Activated naive CD8-positive, alpha-beta T cell (primary cell): ENCODE results near the gene KCNA2.

ENCODE experiments used
- H3K27ac Mint-ChIP-seq: one replicate; pipeline ENCODE4 v1.8.0; 2021; ENCODE audit warnings: mixed read lengths
- H3K27me3 Mint-ChIP-seq: one replicate; pipeline ENCODE4 v1.8.0; 2021; ENCODE audit warnings: mixed read lengths
- H3K36me3 Mint-ChIP-seq: one replicate; pipeline ENCODE4 v1.8.0; 2021; ENCODE audit warnings: mixed read lengths
- H3K4me1 Mint-ChIP-seq: one replicate; pipeline ENCODE4 v1.8.0; 2021; ENCODE audit warnings: low read depth, mixed read lengths
- H3K4me3 Mint-ChIP-seq: one replicate; pipeline ENCODE4 v1.8.0; 2021; ENCODE audit warnings: mild to moderate bottlenecking, mixed read lengths
- H3K9me3 Mint-ChIP-seq: one replicate; pipeline ENCODE4 v1.8.0; 2021; ENCODE audit warnings: low read depth, mixed read lengths

KCNA2 gene

GRCh38 chr1:110605901-110606656, at the start of gene KCNA2:
Gene KCNA2, minus strand, starts transcription at chr1:110606358. Its CDS starts 1,576 bp downstream, at chr1:110604782.
- peak within 1 kb of the TSS; percentile 85 for H3K4me3 Mint-ChIP-seq
- no peak within 1 kb of the TSS for H3K27ac Mint-ChIP-seq
- H3K27me3 Mint-ChIP-seq: peaks cover 13% of the 10 kb centered on the region
- H3K4me1 Mint-ChIP-seq: peaks cover 16% of the 10 kb centered on the region
- H3K9me3 Mint-ChIP-seq: no peaks in the 10 kb centered on the region
- no peaks in the 10 kb centered on the region for H3K36me3 Mint-ChIP-seq

GRCh38 chr1:110650609-110651008, 44.5 kb upstream of the KCNA2 start:
- no peaks in the 10 kb centered on the region for H3K27me3 Mint-ChIP-seq
- no peaks in the 10 kb centered on the region for H3K36me3 Mint-ChIP-seq

GRCh38 chr1:110648417-110648816, 42.3 kb upstream of the KCNA2 start:
- no peaks in the 10 kb centered on the region for H3K27me3 Mint-ChIP-seq
- no peak overlapping the region for H3K27ac Mint-ChIP-seq
- peaks cover 23% of the 10 kb centered on the region for H3K4me1 Mint-ChIP-seq
- H3K36me3 Mint-ChIP-seq: no peaks in the 10 kb centered on the region
- H3K9me3 Mint-ChIP-seq: no peaks in the 10 kb centered on the region
- H3K4me3 Mint-ChIP-seq: no peak overlapping the region

More at GRCh38 chr1:110650609-110651008, 44.5 kb upstream of the KCNA2 start:
- no peak overlapping the region for H3K27ac Mint-ChIP-seq
- H3K9me3 Mint-ChIP-seq: no peaks in the 10 kb centered on the region
- H3K4me3 Mint-ChIP-seq: no peak overlapping the region
- H3K4me1 Mint-ChIP-seq: peaks cover 15% of the 10 kb centered on the region

GRCh38 chr1:110647254-110647891, 41.2 kb upstream of the KCNA2 start:
- H3K27me3 Mint-ChIP-seq: no peaks in the 10 kb centered on the region
- H3K4me1 Mint-ChIP-seq: peaks cover 29% of the 10 kb centered on the region
- H3K36me3 Mint-ChIP-seq: no peaks in the 10 kb centered on the region

GRCh38 chr1:110645821-110646735, 39.9 kb upstream of the KCNA2 start:
- Mint-ChIP-seq H3K4me1 (peaks cover 40% of the 10 kb centered on the region), H3K27ac (no peak overlapping the region), H3K9me3 (peaks cover 3% of the 10 kb centered on the region), H3K36me3 (peaks cover 2% of the 10 kb centered on the region), H3K4me3 (peak overlapping the region; percentile 44), H3K27me3 (no peaks in the 10 kb centered on the region)

More at GRCh38 chr1:110647254-110647891, 41.2 kb upstream of the KCNA2 start:
- Mint-ChIP-seq H3K4me3 (no peak overlapping the region), H3K27ac (no peak overlapping the region), H3K9me3 (no peaks in the 10 kb centered on the region)

GRCh38 chr1:110645211-110645610, 39.1 kb upstream of the KCNA2 start:
- H3K4me1 Mint-ChIP-seq: peaks cover 41% of the 10 kb centered on the region
- H3K4me3 Mint-ChIP-seq: no peak overlapping the region
- H3K36me3 Mint-ChIP-seq: peaks cover 4% of the 10 kb centered on the region
- no peaks in the 10 kb centered on the region for H3K27me3 Mint-ChIP-seq
- peaks cover 3% of the 10 kb centered on the region for H3K9me3 Mint-ChIP-seq
- no peak overlapping the region for H3K27ac Mint-ChIP-seq

GRCh38 chr1:110643879-110644472, 37.8 kb upstream of the KCNA2 start:
- Mint-ChIP-seq H3K4me3 (no peak overlapping the region), H3K27ac (no peak overlapping the region), H3K9me3 (peaks cover 3% of the 10 kb centered on the region), H3K36me3 (peaks cover 8% of the 10 kb centered on the region), H3K4me1 (peaks cover 53% of the 10 kb centered on the region), H3K27me3 (no peaks in the 10 kb centered on the region)

GRCh38 chr1:110639724-110640386, 33.7 kb upstream of the KCNA2 start:
- peaks cover 68% of the 10 kb centered on the region for H3K4me1 Mint-ChIP-seq
- peaks cover 3% of the 10 kb centered on the region for H3K9me3 Mint-ChIP-seq
- no peak overlapping the region for H3K27ac Mint-ChIP-seq
- H3K4me3 Mint-ChIP-seq: no peak overlapping the region
- H3K27me3 Mint-ChIP-seq: no peaks in the 10 kb centered on the region
- H3K36me3 Mint-ChIP-seq: peaks cover 8% of the 10 kb centered on the region

- Mint-ChIP-seq H3K4me3 (no peak overlapping the region), H3K9me3 (peaks cover 3% of the 10 kb centered on the region), H3K27me3 (no peaks in the 10 kb centered on the region), H3K36me3 (peaks cover 8% of the 10 kb centered on the region), H3K4me1 (peaks cover 56% of the 10 kb centered on the region), H3K27ac (peak overlapping the region; percentile 36)
These were observed 32.4 kb upstream of the KCNA2 start for GRCh38 chr1:110638556-110638955.

- peak overlapping the region; percentile 18 for H3K4me3 Mint-ChIP-seq
- peaks cover 3% of the 10 kb centered on the region for H3K9me3 Mint-ChIP-seq
- peak overlapping the region; percentile 47 for H3K27ac Mint-ChIP-seq
- peaks cover 51% of the 10 kb centered on the region for H3K4me1 Mint-ChIP-seq
- no peaks in the 10 kb centered on the region for H3K27me3 Mint-ChIP-seq
- H3K36me3 Mint-ChIP-seq: peaks cover 8% of the 10 kb centered on the region
These were observed 31.9 kb upstream of the KCNA2 start for GRCh38 chr1:110638058-110638457.

- H3K27ac Mint-ChIP-seq: peak overlapping the region; percentile 16
- peaks cover 8% of the 10 kb centered on the region for H3K36me3 Mint-ChIP-seq
- H3K9me3 Mint-ChIP-seq: peaks cover 3% of the 10 kb centered on the region
- no peak overlapping the region for H3K4me3 Mint-ChIP-seq
- peaks cover 46% of the 10 kb centered on the region for H3K4me1 Mint-ChIP-seq
- no peaks in the 10 kb centered on the region for H3K27me3 Mint-ChIP-seq
These were observed 31.3 kb upstream of the KCNA2 start for GRCh38 chr1:110637475-110637874.

- Mint-ChIP-seq H3K4me1 (peaks cover 37% of the 10 kb centered on the region), H3K27ac (peak overlapping the region; percentile 86), H3K9me3 (peaks cover under 1% of the 10 kb centered on the region), H3K27me3 (no peaks in the 10 kb centered on the region), H3K36me3 (peaks cover 6% of the 10 kb centered on the region), H3K4me3 (peak overlapping the region; percentile 77)
These were observed 30.2 kb upstream of the KCNA2 start for GRCh38 chr1:110636149-110636935.

- H3K36me3 Mint-ChIP-seq: peaks cover 5% of the 10 kb centered on the region
- H3K9me3 Mint-ChIP-seq: no peaks in the 10 kb centered on the region
- no peaks in the 10 kb centered on the region for H3K27me3 Mint-ChIP-seq
- peak overlapping the region; percentile 77 for H3K4me3 Mint-ChIP-seq
- peaks cover 34% of the 10 kb centered on the region for H3K4me1 Mint-ChIP-seq
- H3K27ac Mint-ChIP-seq: peak overlapping the region; percentile 86
These were observed 29.3 kb upstream of the KCNA2 start for GRCh38 chr1:110635434-110635833.
